Measurements from ENCODE around the gene MSI2. TPM values are rescaled to one million over a fixed set of nuclear protein-coding genes. Genes with fewer than 3 reads are reported as not detected.
A peak's percentile ranks its signal among the peaks of the same experiment; 100 is the strongest.

MSI2 gene
- total and polyA plus RNA-seq, 9 of the 15 experiments (the other 6 are each of a cell fraction or from before 2014, with no cell fraction given), result 4.6 to 61.8 (median 42.4) TPM

- no peak for TF ChIP-seq SRSF7 (optimal IDR thresholded peaks at IDR 0.05; ENCODE audit: low read depth, low read length)
- TF ChIP-seq EHMT2 (IDR thresholded peaks at IDR 0.05), result 0 out of 2 replicates have a peak, but pooled peaks have one; percentile 16
- TF ChIP-seq ZNF766 (CRISPR knock-in tag; conservative IDR thresholded peaks at IDR 0.05), result peak; percentile 70; the same call in 1 of the 2 replicates
- TF ChIP-seq LEF1 (IDR thresholded peaks at IDR 0.05), result peak; percentile 71
- no peak for TF ChIP-seq THAP7 (CRISPR knock-in tag; IDR thresholded peaks at IDR 0.05)
- no peak for TF ChIP-seq ZNF143 (CRISPR knock-in tag; IDR thresholded peaks at IDR 0.05)
- TF ChIP-seq ZNF212 (CRISPR knock-in tag; IDR thresholded peaks at IDR 0.05), result no peak
- peak; percentile 59; the same call in 1 of the 2 replicates for TF ChIP-seq SMARCA4 (IDR thresholded peaks at IDR 0.05)
- TF ChIP-seq CTBP1 (IDR thresholded peaks at IDR 0.05; ENCODE audit: borderline replicate concordance), result peak; percentile 82; the same call in 1 of the 2 replicates
- TF ChIP-seq ZNF384 (IDR thresholded peaks at IDR 0.05; ENCODE audit: low read depth, low read length), result peak; percentile 68; the same call in 1 of the 2 replicates
- TF ChIP-seq MTA1 (IDR thresholded peaks at IDR 0.05; ENCODE audit: borderline replicate concordance), result peak; percentile 15
- TF ChIP-seq E2F8 (IDR thresholded peaks at IDR 0.05; ENCODE audit: low read depth, partially characterized antibody), result peak; percentile 15
- peak; percentile 89 for TF ChIP-seq HNRNPLL (IDR thresholded peaks at IDR 0.05; ENCODE audit: low read depth, low read length, poor library complexity, severe bottlenecking)
- peak; percentile 70 for TF ChIP-seq ARID1B (IDR thresholded peaks at IDR 0.05)
- peak in 1 of 2 experiments; percentile 28; a peak in 2 of 4 replicates for TF ChIP-seq RAD21 (CRISPR knock-in tag; conservative IDR thresholded peaks at IDR 0.05 in 1 of 2, IDR thresholded peaks at IDR 0.05 in 1 of 2)
- TF ChIP-seq TAF1 (IDR thresholded peaks at IDR 0.05; ENCODE audit: control insufficient read depth, extremely low read depth, insufficient read depth, low read length, severe bottlenecking), result no peak
- TF ChIP-seq CXXC5 (CRISPR knock-in tag; IDR thresholded peaks at IDR 0.05), result peak; percentile 37; the same call in 1 of the 2 replicates
- TF ChIP-seq HDAC3 (IDR thresholded peaks at IDR 0.05; ENCODE audit: borderline replicate concordance, partially characterized antibody), result no peak
- TF ChIP-seq, protein P1, sequence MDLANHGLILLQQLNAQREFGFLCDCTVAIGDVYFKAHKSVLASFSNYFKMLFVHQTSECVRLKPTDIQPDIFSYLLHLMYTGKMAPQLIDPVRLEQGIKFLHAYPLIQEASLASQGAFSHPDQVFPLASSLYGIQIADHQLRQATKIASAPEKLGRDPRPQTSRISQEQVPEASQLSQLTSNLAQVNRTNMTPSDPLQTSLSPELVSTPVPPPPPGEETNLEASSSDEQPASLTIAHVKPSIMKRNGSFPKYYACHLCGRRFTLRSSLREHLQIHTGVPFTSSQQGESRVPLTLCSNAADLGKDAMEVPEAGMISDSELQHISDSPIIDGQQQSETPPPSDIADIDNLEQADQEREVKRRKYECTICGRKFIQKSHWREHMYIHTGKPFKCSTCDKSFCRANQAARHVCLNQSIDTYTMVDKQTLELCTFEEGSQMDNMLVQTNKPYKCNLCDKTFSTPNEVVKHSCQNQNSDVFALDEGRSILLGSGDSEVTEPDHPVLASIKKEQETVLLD (IDR thresholded peaks at IDR 0.05), result no peak
- TF ChIP-seq ZBTB7A (IDR thresholded peaks at IDR 0.05; ENCODE audit: borderline replicate concordance, control insufficient read depth, low read depth, low read length), result peak; percentile 25; the same call in 1 of the 2 replicates
- TF ChIP-seq TCF7L2 (IDR thresholded peaks at IDR 0.05; ENCODE audit: low read depth, low read length), result peak; percentile 80; the same call in 1 of the 2 replicates
- no peak for TF ChIP-seq MCM5 (IDR thresholded peaks at IDR 0.05; ENCODE audit: low read depth)
- TF ChIP-seq SOX6 (IDR thresholded peaks at IDR 0.05), result peak; percentile 76
- 0 out of 2 replicates have a peak, but pooled peaks have one; percentile 30 for TF ChIP-seq ZNF263 (CRISPR knock-in tag; IDR thresholded peaks at IDR 0.05; ENCODE audit: borderline replicate concordance)
These were observed 28.8 kb downstream of the MSI2 start (continued) for GRCh38 chr17:57284984-57285646.

Data from K562 (cell line).